Right ventricle myocardium inferior (tissue), 1 donor: ENCODE data around the gene FUT3. TPM values are rescaled to one million over a fixed set of nuclear protein-coding genes. Genes with fewer than 3 reads are reported as not detected.
A peak's percentile ranks its signal among the peaks of the same experiment; 100 is the strongest.
"Not testable (repeated sequence)": the region's sequence is repeated elsewhere in the genome, so short reads cannot be mapped to it uniquely, and the experiment has no call there.

Source experiments
- ATAC-seq: fragments of 200-7000 bp; cut with Tn5 transposase; one replicate; pipeline ENCODE4 v1.9.1; 2020; ENCODE audit warnings: mild to moderate bottlenecking, moderate library complexity
- DNase-seq: peaks from one replicate; pipeline ENCODE4 v3.0.0; 2021; ENCODE audit errors: missing footprints
- intact Hi-C: fragments of 100-400 bp; cut with DNase I; formaldehyde crosslinking; loops from one replicate; pipeline ENCODE4 v1.11.0; 2022
- total RNA-seq: library from RNA; stranded (reverse); fragmentation: NEBNext Ultra II Directional; extraction: Animal tissue kit (Norgen Biotek cat#: 25700); gene quantifications from one replicate; pipeline ENCODE4 v1.2.1, GENCODE V29; 2021
- donor health status: DM: no; HTN: yes; CAD: no; lungs with severe emphysema.

Gene FUT3
- total RNA-seq, 1 donor from 2014 or later: not detected

- intact Hi-C loops: not testable (repeated sequence)
These were observed 33.0 kb upstream of the FUT3 start for GRCh38 chr19:5884065-5884811.

DNA sequence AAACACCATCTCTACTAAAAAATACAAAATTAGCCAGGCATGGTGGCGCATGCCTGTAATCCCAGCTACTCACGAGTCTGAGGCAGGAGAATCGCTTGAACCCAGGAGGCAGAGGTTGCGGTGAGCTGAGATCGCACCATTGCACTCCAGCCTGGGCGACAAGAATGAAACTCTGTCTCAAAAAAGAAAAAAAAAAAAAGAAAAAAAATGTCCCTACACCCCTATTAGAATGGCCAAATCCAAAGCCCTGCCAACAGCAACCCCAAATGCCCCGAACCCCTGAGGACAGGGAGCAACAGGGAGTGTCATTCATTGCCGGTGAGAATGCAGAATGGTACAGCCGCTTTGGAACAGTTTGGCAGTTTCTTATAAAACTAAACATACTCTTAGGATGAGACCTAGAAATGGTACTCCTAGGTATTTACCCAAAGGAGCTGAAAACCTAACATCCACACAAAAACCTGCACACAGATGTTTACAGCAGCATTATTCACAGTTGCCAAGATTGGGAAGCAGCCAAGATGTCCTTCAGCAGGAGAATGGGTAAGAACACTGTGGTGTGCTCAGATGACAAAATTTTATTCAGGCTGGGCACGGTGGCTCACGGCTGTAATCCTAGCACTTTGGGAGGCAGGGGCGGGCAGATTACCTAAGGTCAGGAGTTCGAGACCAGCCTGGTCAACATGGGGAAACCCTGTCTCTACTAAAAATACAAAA lies 32.1 kb upstream of the FUT3 start:
- ATAC-seq, intact Hi-C loops, DNase-seq: not testable (repeated sequence)

More at GRCh38 chr19:5884065-5884811, 33.0 kb upstream of the FUT3 start:
- ATAC-seq, DNase-seq: not testable (repeated sequence)

DNA sequence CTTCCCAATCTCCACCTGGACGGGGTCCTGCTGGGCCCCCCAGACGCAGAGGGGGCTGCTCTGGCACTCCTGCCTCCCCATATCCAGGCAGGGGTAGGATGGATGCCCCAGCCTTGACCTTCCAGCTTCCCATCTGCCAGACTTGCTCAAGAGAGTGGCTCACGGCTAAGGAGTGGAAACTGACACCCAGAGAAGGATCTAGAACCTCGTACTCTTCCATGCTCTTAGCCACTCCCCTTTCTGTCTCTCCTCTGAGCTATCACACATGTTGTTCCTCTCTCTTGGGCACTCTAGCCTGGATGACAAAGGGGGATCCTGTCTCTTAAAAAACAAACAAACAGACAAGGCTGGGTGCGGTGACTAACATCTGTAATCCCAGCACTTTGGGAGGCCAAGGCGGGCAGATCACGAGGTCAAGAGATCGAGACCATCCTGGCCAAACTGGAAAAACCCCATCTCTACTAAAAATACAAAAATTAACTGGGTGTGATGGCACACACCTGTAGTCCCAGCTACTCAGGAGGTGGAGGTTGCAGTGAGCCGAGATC lies 31.2 kb upstream of the FUT3 start:
- intact Hi-C loops: no loop called here
- ATAC-seq (no peak), DNase-seq (no peak)

GRCh38 chr19:5881543-5882299 lies 30.5 kb upstream of the FUT3 start:
- intact Hi-C loops: no loop called here
- no peak for DNase-seq
- ATAC-seq: no peak

DNA sequence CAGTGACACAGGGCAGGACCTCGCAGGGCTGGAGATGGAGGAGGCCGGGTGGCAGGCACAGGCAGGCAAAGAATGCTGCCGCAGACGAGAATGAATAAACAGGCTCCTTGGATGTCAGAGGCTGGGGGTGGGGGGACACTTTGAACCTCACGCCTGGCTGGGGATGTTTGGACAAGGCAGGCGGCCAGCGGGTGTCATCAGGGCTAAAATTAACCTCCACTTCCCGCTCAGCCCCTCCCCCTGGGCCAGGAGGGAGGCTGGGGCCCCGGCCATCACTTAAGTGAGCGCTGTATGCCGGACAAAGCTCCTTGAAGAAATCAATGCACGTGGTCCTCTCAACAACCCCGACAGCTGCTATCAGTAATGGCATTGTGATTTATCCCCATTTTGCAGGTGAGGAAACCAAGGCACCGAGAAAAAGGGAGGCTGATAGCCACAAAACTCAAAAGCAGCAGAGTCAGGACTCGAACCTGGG lies 29.4 kb upstream of the FUT3 start:
- intact Hi-C loops: no loop called here
- DNase-seq (no peak), ATAC-seq (peak; percentile 86)

DNA sequence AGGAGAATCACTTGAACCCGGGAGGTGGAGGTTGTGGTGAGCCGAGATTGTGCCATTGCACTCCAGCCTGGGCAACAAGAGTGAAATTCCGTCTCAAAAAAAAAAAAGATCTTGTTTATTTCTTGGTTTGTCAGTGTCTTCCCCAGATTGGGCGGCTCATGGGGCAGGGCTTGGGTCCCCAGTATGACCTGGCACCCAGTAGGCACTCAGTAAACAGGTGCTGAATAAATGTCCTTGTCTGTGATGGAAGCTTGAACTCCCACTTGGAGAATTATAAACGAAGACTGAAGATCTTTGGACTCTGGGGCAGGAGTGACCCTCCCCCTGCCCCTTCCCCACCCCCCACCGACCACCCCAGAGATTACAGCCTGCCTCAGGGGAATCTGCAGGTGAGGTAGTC lies 28.9 kb upstream of the FUT3 start:
- intact Hi-C loops: no loop called here
- ATAC-seq: no peak
- DNase-seq: no peak

GRCh38 chr19:5877882-5878281 lies 26.6 kb upstream of the FUT3 start:
- DNase-seq (no peak), ATAC-seq (no peak)
- intact Hi-C loops: no loop called here

- intact Hi-C loops: no loop called here
- DNase-seq (no peak), ATAC-seq (no peak)
These were observed 26.2 kb upstream of the FUT3 start for GRCh38 chr19:5877427-5877826.

GRCh38 chr19:5874496-5874895 lies 23.2 kb upstream of the FUT3 start:
- ATAC-seq, DNase-seq, intact Hi-C loops: not testable (repeated sequence)

- DNase-seq (no peak), ATAC-seq (no peak)
- intact Hi-C loops: no loop called here
These were observed 22.5 kb upstream of the FUT3 start for GRCh38 chr19:5873617-5874199.

GRCh38 chr19:5870986-5871394 lies 19.7 kb upstream of the FUT3 start:
- ATAC-seq (peak; percentile 61), DNase-seq (no peak)
- intact Hi-C loops: no loop called here

GRCh38 chr19:5867201-5868136 lies 16.2 kb upstream of the FUT3 start:
- DNase-seq: no peak
- intact Hi-C loops: no loop called here
- ATAC-seq: no peak

- intact Hi-C loops: no loop called here
- DNase-seq (no peak), ATAC-seq (no peak)
These were observed 14.5 kb upstream of the FUT3 start for GRCh38 chr19:5865772-5866171.

GRCh38 chr19:5864725-5865486 lies 13.7 kb upstream of the FUT3 start:
- no peak for ATAC-seq
- intact Hi-C loops: no loop called here
- DNase-seq: no peak

DNA sequence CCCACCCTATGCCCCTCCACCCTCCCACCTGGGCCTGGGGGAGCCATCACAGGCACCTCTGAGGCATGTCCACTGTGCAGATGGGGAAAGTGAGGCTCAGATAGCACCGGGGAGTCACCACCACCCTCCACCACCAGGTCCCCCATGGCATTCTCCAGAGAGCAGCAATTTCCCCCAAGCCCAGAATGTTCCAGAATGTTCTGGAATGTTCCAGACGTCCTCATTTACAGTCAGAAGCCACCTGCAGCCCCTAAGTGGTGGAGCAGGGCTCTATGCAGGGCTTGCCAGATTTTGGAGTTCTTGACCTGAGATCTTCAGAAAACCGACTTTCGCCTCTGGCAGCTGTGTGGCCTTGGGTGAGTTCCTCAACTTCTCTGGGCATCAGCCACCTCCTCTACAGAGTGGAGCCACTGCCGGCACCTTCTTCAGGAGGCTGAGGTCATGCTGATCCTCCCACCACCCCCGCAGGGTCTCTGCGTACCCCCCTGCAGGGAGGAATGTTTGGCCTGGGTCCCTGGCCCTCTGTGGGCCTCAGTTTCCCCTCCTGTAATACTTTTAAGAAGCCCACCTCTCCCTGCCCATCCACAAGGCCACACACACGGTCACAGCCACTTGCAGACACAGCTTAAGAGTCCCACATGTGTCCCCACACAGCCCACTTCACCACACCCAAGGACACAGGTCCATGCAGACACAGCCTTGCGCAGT lies 12.9 kb upstream of the FUT3 start:
- intact Hi-C loops: no loop called here
- no peak for ATAC-seq
- no peak for DNase-seq

- ATAC-seq (no peak), DNase-seq (no peak)
- intact Hi-C loops: no loop called here
These were observed 11.9 kb upstream of the FUT3 start for GRCh38 chr19:5863030-5863665.
